SHP77 (cell line): ENCODE data around the gene FXR2.

Experiments
- DNase-seq, 2 experiments: peaks; one replicate each; lab custom pipeline; 2025; lab: John Stamatoyannopoulos, UW

The FXR2 gene

GRCh38 chr17:7588553-7589203 is 26.0 kb downstream of the FXR2 start:
- DNase-seq: no peak

- DNase-seq: no peak
Observed at GRCh38 chr17:7587420-7588151, 27.1 kb downstream of the FXR2 start.

- DNase-seq: peak; percentile 43 to 56
Observed at GRCh38 chr17:7586673-7587419, 27.9 kb downstream of the FXR2 start.

GRCh38 chr17:7583253-7584109 is 31.2 kb downstream of the FXR2 start, which contains the start of gene MPDU1:
MPDU1 (plus strand) TSS chr17:7583852; CDS start chr17:7583863, 11 bp downstream.
- peak; percentile 98 for DNase-seq

GRCh38 chr17:7582396-7583252 is 32.1 kb downstream of the FXR2 start:
- DNase-seq: peak; percentile 27 to 32

- no peak for DNase-seq
Observed at GRCh38 chr17:7580604-7581575, 33.8 kb downstream of the FXR2 start.

GRCh38 chr17:7579834-7580603 is 34.7 kb downstream of the FXR2 start:
- no peak for DNase-seq

GRCh38 chr17:7579001-7579833 is 35.5 kb downstream of the FXR2 start, which contains the start of gene CD68:
CD68 (plus strand) TSS chr17:7579638; CDS start chr17:7579678, 40 bp downstream.
- peak; percentile 55 to 65 for DNase-seq

GRCh38 chr17:7577327-7578199 is 37.1 kb downstream of the FXR2 start:
- DNase-seq: no peak

- DNase-seq: no peak
Observed at GRCh38 chr17:7576432-7576937, 38.2 kb downstream of the FXR2 start.

GRCh38 chr17:7575959-7576358 is 38.7 kb downstream of the FXR2 start:
- DNase-seq: no peak

GRCh38 chr17:7575481-7575883 is 39.2 kb downstream of the FXR2 start:
- no peak for DNase-seq

- no peak for DNase-seq
Observed at GRCh38 chr17:7574176-7574953, 40.3 kb downstream of the FXR2 start.

GRCh38 chr17:7573324-7574080 is 41.2 kb downstream of the FXR2 start:
- DNase-seq: peak; percentile 76 to 84
